Aorta (tissue), 5 donors: Measurements from ENCODE around the gene HHEX. TPM values are rescaled to one million over a fixed set of nuclear protein-coding genes. Genes with fewer than 3 reads are reported as not detected.

Experiments
- ATAC-seq: fragments of 200-7000 bp; cut with Tn5 transposase; one replicate; pipeline ENCODE4 v1.9.1; 2022; ENCODE audit warnings: moderate library complexity; ENCODE audit not compliant: low FRiP score
- DNase-seq, 2 donors: peaks; one replicate each; pipeline ENCODE4 v3.0.0-alpha.2; 2020
- H3K27ac ChIP-seq, 2 donors: one replicate each; pipeline ENCODE4 v1.5.1; 2013; ENCODE audit warnings: low read length in 2 of 2, mild to moderate bottlenecking in 2 of 2, moderate library complexity in 2 of 2, control low read depth in 1 of 2, inconsistent platforms in 1 of 2, low read depth in 1 of 2
- H3K27me3 ChIP-seq, 2 donors: one replicate each; pipeline ENCODE4 v1.6.1; 2013; ENCODE audit warnings: control low read depth in 1 of 2, low read length in 1 of 2, mild to moderate bottlenecking in 1 of 2, moderate library complexity in 1 of 2; ENCODE audit not compliant: insufficient read depth in 2 of 2, control insufficient read depth in 1 of 2
- H3K36me3 ChIP-seq, 2 donors: one replicate each; pipeline ENCODE4 v1.6.1; 2013; ENCODE audit warnings: control low read depth in 1 of 2, low read length in 1 of 2, mild to moderate bottlenecking in 1 of 2; ENCODE audit not compliant: insufficient read depth in 2 of 2, control insufficient read depth in 1 of 2
- H3K4me1 ChIP-seq, 2 donors: one replicate each; pipeline ENCODE4 v1.6.1; 2013; ENCODE audit warnings: low read length in 2 of 2, control low read depth in 1 of 2, mild to moderate bottlenecking in 1 of 2, moderate library complexity in 1 of 2; ENCODE audit not compliant: insufficient read depth in 2 of 2, control insufficient read depth in 1 of 2
- H3K4me3 ChIP-seq, 2 donors: one replicate each; pipeline ENCODE4 v1.5.1; 2013; ENCODE audit warnings: low read length in 2 of 2, control low read depth in 1 of 2, mild to moderate bottlenecking in 1 of 2
- H3K9me3 ChIP-seq: one replicate; pipeline ENCODE4 v1.6.1; 2013; ENCODE audit warnings: mild to moderate bottlenecking, low read length; ENCODE audit not compliant: control insufficient read depth
- WGBS, 2 donors: extraction: QIAGEN DNeasy Blood & Tissue Kit; methylation state at CpG; one replicate each; pipeline ENCODE4 v1.1.7; 2013; 5-methylcytosine and 5-hydroxymethylcytosine counted together
- intact Hi-C, 2 donors: fragments of 100-400 bp; cut with DNase I; formaldehyde crosslinking; loops; one replicate each; pipeline versions ENCODE4 v1.14.2 to v1.15.0; 2022
- polyA plus RNA-seq, 2 donors: library from polyadenylated mRNA; stranded (reverse); fragments of 200-250 nt; gene quantifications; one replicate each; pipeline ENCODE4 v1.2.3, GENCODE V29; 2013
- total RNA-seq, 2 donors: library from RNA; stranded (reverse); fragmentation: NEBNext Ultra II Directional; extraction: Animal tissue kit (Norgen Biotek cat#: 25700); gene quantifications; one replicate each; pipeline ENCODE4 v1.2.1, GENCODE V29; 2021
- donor health status: healthy with polysubstance abuse.
- donor health status: Bipolar disorder and iron deficiency.
- donor health status: DM: no; HTN: no; CAD: no.
- donor health status: DM: no; HTN: no; CAD: no.
- donor health status: DM: yes; HTN: yes; CAD: no.

Gene HHEX
- total and polyA plus RNA-seq, 4 donors: 4.5 to 22.7 (median 8.9) TPM

DNA sequence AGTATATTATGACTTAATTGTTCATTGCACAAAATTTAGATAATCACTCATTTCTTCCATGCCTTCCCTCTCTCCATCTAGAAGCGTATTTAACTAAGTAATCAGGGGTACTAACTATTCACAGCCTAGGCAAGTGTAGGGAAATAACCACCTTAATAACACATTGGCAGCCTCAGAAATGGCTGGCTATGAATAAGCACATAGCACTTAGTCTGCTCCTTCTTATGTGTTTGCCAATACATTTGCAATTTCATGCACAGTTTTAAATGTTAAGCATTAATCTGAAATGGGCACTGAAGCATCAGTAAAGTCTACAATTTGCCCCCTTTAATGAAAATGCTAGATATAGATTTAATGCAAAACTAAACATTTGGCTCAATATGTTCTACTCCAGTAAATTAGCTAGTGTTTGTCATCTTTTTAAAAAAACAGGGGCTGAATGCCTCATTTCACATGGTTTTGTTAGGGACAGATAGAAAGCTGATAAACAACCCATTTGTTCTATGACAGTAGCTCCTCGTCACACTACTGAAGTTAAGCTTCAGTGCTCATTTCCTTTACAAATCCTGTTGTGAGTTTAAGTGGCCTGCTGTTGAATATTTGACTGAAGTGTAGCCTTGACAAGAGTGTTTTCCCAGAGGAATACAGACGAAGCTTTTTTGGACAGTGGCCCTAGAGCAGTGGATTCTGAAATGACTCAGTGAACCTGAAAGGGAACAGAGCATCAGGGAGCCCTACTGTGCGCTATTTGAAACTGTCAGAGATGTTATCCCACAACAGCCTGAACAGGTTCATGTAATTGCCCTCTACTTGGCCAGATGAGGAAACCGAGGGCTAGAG is 30.5 kb downstream of the HHEX start:
- DNase-seq: no peak
- Histone ChIP-seq H3K4me3 (no peak overlapping the region), H3K4me1 (no peaks in the 10 kb centered on the region), H3K27ac (no peak overlapping the region), H3K36me3 (no peaks in the 10 kb centered on the region), H3K27me3 (no peaks in the 10 kb centered on the region), H3K9me3 (no peaks in the 10 kb centered on the region)
- 55 to 65% methylated on average over 5 of the region's 5 CpGs for WGBS, 2 donors
- intact Hi-C loops: no loop called here
- no peak for ATAC-seq

DNA sequence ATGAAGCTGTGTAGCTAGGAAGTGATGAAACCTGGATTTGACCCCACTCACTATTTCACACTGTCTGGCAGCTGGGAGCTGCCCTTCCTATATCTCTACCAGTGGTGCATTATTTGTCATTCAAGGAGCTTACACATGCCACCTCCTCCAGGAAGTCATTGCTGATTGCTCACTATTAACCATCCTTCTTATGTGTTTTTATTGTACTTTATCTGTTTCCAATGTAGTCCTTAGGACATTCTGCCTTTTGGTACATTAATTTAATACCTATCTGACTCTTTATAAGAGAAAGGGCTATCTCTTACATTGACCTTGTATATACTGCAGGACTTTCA is 31.0 kb downstream of the HHEX start:
- no peaks in the 10 kb centered on the region for H3K36me3 ChIP-seq
- no peak overlapping the region for H3K27ac ChIP-seq
- no peaks in the 10 kb centered on the region for H3K9me3 ChIP-seq
- intact Hi-C loops: no loop called here
- H3K4me3 ChIP-seq: no peak overlapping the region
- ATAC-seq: no peak
- no peaks in the 10 kb centered on the region for H3K4me1 ChIP-seq
- no peak for DNase-seq
- no peaks in the 10 kb centered on the region for H3K27me3 ChIP-seq

DNA sequence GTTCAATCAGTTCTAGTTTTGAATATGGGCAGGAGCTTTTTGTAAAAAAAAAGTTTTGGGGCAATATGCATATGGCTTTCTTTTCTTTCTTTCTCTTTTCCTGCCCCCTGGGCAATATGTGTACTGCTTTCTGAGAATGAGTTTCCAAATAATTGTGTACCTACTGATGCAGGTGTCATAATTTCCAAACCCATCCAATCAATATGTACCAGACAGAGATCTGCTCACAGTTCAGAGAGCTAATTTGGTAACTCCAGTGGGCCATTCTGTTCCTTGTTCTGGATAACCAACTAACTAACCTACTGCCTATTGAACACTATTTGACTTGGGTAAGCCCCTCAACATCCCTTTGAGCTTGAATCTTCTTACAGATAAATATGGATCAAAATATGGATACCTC is 32.6 kb downstream of the HHEX start:
- ATAC-seq (no peak), DNase-seq (no peak)
- no peaks in the 10 kb centered on the region for H3K27me3 ChIP-seq
- H3K36me3 ChIP-seq: no peaks in the 10 kb centered on the region
- intact Hi-C loops: no loop called here
- no peaks in the 10 kb centered on the region for H3K4me1 ChIP-seq
- no peaks in the 10 kb centered on the region for H3K9me3 ChIP-seq
- H3K27ac ChIP-seq: no peak overlapping the region
- no peak overlapping the region for H3K4me3 ChIP-seq

DNA sequence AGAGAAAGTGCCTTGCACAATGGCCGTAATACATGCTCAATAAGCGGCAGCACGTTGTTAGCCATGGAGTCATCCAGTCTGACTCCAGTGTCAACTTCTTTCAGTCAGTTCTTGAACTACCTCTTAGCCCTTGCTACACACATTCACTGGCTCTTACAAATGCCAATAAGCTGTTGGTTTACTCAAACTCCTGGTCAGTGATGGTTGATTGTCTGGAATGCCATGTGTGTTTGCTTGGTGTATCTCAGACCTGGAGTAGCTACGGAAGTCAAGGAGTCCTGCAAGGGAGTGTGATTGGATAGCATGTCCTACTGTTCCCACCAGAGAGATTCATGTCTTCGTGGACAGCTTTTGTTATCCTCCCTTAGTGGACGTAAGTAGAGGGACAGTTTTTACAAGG is 37.4 kb downstream of the HHEX start:
- no peak for DNase-seq
- Histone ChIP-seq H3K27me3 (no peaks in the 10 kb centered on the region), H3K36me3 (no peaks in the 10 kb centered on the region), H3K4me3 (no peak overlapping the region), H3K9me3 (no peaks in the 10 kb centered on the region), H3K27ac (no peak overlapping the region), H3K4me1 (no peaks in the 10 kb centered on the region)
- no peak for ATAC-seq
- 80 to 88% methylated on average over 6 of the region's 6 CpGs for WGBS, 2 donors
- intact Hi-C loops: no loop called here

DNA sequence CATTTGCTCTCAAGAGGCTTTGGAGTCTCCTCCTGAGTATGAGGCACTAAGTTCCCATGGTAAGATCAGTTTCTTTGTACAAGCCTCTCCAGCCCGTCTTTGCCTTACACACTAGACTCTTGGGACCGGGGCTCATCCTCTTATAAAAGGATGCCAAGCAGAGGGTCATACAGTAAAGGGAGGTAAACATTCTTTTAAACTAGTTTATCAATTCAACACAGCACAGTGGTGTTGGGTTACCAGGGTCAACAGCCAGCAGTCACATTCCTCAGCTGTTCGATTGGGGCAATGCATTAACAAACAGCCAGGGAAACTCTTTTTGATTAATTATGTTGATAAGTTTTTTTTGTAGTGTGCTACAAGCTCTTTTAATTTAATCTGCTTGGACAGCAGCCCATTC is 37.8 kb downstream of the HHEX start:
- ATAC-seq (no peak), DNase-seq (no peak)
- 48 to 62% methylated on average over 3 of the region's 3 CpGs for WGBS, 2 donors
- H3K36me3 ChIP-seq: no peaks in the 10 kb centered on the region
- H3K27me3 ChIP-seq: no peaks in the 10 kb centered on the region
- intact Hi-C loops: no loop called here
- no peaks in the 10 kb centered on the region for H3K9me3 ChIP-seq
- H3K4me1 ChIP-seq: no peaks in the 10 kb centered on the region
- H3K27ac ChIP-seq: no peak overlapping the region
- no peak overlapping the region for H3K4me3 ChIP-seq

DNA sequence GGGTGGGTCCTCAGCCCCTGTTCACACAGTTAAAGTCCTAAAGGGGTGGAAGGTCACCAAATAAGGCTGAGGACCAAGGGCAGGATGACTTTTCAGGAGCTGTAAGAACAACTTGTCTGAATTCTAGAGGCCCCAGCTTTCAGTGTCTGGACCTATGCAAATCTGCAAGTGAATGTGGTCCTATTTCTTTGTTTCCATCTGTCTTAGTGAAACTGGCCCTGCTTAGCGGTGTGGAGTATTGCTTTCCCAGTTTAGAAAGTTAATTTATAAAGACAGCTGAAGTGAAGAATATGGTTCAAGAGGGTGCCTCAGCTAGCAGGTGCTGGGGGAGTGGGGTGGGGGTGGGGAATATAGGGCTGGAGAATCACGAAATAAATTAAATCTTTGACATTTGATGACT is 40.1 kb downstream of the HHEX start:
- no peaks in the 10 kb centered on the region for H3K36me3 ChIP-seq
- H3K9me3 ChIP-seq: no peaks in the 10 kb centered on the region
- ATAC-seq (no peak), DNase-seq (no peak)
- H3K27me3 ChIP-seq: no peaks in the 10 kb centered on the region
- H3K4me1 ChIP-seq: no peaks in the 10 kb centered on the region
- 71 to 72% methylated on average over 2 of the region's 2 CpGs for WGBS, 2 donors
- H3K4me3 ChIP-seq: no peak overlapping the region
- intact Hi-C loops: no loop called here
- H3K27ac ChIP-seq: no peak overlapping the region

DNA sequence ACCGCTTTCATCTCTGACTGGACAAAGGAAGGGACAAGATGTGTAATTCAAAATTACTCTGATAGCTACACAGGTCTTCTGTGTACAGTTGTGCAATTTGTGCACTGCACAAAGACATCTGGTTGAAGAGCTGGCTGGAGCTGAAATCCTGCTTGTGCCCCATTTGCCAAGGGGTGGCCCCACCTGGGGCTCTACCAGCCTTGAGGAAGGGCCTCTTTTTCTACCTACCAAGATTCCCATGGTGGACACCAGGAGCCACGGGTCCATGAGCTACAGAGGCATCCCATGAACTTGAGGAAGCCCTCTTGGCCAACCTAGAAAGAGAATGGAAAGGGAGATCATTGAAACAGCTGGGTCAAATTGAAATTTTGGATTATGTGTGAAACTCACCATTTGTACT is 43.2 kb downstream of the HHEX start:
- Histone ChIP-seq H3K36me3 (no peaks in the 10 kb centered on the region), H3K4me1 (no peaks in the 10 kb centered on the region), H3K4me3 (no peak overlapping the region), H3K27me3 (no peaks in the 10 kb centered on the region), H3K9me3 (no peaks in the 10 kb centered on the region), H3K27ac (no peak overlapping the region)
- intact Hi-C loops: no loop called here
- WGBS, 2 donors: 89% methylated on average over 2 of the region's 2 CpGs
- ATAC-seq (no peak), DNase-seq (no peak)

DNA sequence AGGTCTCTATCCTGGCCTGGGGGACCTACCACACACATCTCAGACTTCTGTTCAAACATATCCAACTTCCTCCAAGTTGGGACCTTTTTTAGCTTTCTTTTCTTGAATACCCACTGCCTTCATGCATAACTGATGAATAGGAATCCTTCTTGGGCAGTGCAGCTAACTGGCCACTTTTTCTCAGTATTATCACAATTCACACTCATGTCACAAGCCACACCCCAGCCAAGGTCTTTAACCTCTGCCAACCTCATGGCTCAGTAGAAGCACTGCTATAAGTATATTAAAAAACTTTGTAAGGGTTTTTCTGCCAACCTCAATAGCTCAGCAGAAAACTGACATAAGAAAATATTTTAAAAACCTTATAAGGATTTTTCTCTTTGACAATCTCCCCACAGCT is 44.5 kb downstream of the HHEX start:
- DNase-seq (no peak), ATAC-seq (no peak)
- Histone ChIP-seq H3K9me3 (no peaks in the 10 kb centered on the region), H3K27ac (no peak overlapping the region), H3K36me3 (no peaks in the 10 kb centered on the region), H3K27me3 (no peaks in the 10 kb centered on the region), H3K4me3 (no peak overlapping the region), H3K4me1 (no peaks in the 10 kb centered on the region)
- intact Hi-C loops: no loop called here

DNA sequence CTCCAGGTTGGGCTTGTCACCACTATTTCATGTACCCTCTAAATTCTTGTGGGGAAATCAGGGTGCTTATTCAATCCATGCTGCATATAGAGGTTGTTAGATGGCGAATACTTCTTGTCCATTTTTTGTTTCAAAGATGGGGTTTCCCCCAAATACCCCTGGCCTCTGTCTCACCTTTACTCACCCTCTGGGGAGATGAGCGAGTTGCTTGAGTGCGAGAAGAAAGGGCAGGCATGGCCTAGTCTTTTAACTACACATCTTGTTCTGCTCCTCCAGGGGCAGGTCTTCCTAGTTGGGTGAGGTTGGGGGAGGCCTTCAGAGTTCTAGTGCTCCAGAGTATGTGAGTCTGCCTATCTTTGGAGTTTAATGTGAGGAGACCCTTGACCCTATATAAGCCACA is 46.2 kb downstream of the HHEX start:
- WGBS, 2 donors: 95 to 96% methylated on average over 3 of the region's 3 CpGs
- no peaks in the 10 kb centered on the region for H3K9me3 ChIP-seq
- H3K4me3 ChIP-seq: no peak overlapping the region
- H3K36me3 ChIP-seq: no peaks in the 10 kb centered on the region
- H3K4me1 ChIP-seq: no peaks in the 10 kb centered on the region
- ATAC-seq (no peak), DNase-seq (no peak)
- intact Hi-C loops: no loop called here
- no peak overlapping the region for H3K27ac ChIP-seq
- H3K27me3 ChIP-seq: no peaks in the 10 kb centered on the region
